Mammary epithelial cell (primary cell): Measurements from ENCODE around the gene C1orf21.

Experiments used
- CTCF ChIP-seq, 2 donors: IDR thresholded peaks in 1 of 2; conservative IDR thresholded peaks in 1 of 2; 2 replicates each; pipeline ENCODE4 v1.5.1; 2011 to 2012; ENCODE audit warnings: inconsistent platforms in 2 of 2, low read length in 2 of 2, mild to moderate bottlenecking in 2 of 2, control low read depth in 1 of 2, low read depth in 1 of 2; ENCODE audit not compliant: insufficient read depth in 1 of 2; ENCODE audit errors: extremely low read depth in 1 of 2
- EZH2 ChIP-seq: IDR thresholded peaks from 2 replicates; pipeline ENCODE4 v1.6.1; 2012; ENCODE audit warnings: low read length, inconsistent platforms, borderline replicate concordance

DNA sequence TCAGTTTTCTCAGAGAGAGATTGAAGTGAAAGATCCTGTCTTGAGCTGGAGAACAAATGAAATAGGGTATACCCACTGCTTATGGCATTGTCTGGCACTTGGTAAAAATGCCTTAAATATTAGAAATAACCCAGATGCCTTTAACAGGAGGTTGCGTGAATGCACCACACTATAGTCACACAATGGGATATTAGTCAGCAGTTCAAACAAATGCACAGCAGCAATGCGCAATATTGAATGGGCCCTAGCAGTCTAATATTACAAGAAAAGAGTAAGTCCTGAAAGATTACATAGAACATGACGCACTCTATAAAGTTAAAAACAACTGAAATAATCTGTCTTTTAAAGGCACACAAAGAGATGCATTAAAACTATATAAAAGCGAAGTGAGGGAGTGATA lies 206.8 kb downstream of the C1orf21 start:
- TF ChIP-seq CTCF (conservative IDR thresholded peaks at IDR 0.05 in 1 of 2, IDR thresholded peaks at IDR 0.05 in 1 of 2; ENCODE audit: extremely low read depth in 1 of 2, insufficient read depth in 1 of 2, low read depth in 1 of 2, low read length in 2 of 2) (no peak), EZH2 (no peak)
